B cell (primary cell): ENCODE measurements around the gene TEKT4.

Experiments
- CTCF ChIP-seq: fragments of 200-600 bp; IDR thresholded peaks from one replicate; pipeline ENCODE4 v1.8.0; 2022; ENCODE audit warnings: antibody characterized with exemption, mild to moderate bottlenecking
- EZH2 ChIP-seq: IDR thresholded peaks from 2 replicates; pipeline ENCODE4 v1.6.1; 2012; ENCODE audit warnings: borderline replicate concordance, low read depth, mild to moderate bottlenecking, moderate library complexity, low read length; ENCODE audit not compliant: insufficient read depth, poor library complexity, severe bottlenecking

- TF ChIP-seq CTCF (no peak), EZH2 (no peak)
Measured at GRCh38 chr2:94880507-94880906, 9.3 kb downstream of the TEKT4 start.
